Upper lobe of left lung (tissue), 6 donors: ENCODE data around the gene EVI5. TPM values are rescaled to one million over a fixed set of nuclear protein-coding genes. Genes with fewer than 3 reads are reported as not detected.
A peak's percentile ranks its signal among the peaks of the same experiment; 100 is the strongest.

Experiments used
- ATAC-seq, 2 donors: fragments of 200-7000 bp; cut with Tn5 transposase; one replicate each; pipeline ENCODE4 v1.9.1; 2022; ENCODE audit warnings: mild to moderate bottlenecking in 2 of 2, moderate library complexity in 2 of 2; ENCODE audit not compliant: low FRiP score in 2 of 2
- DNase-seq, 2 donors: peaks; one replicate each; pipeline ENCODE4 v3.0.0-alpha.2; 2019 to 2020
- H3K27ac ChIP-seq, 4 donors: fragments of 200-600 bp; sonication (generic); one replicate each; pipeline ENCODE4 v1.5.1; 2016 to 2019
- H3K27me3 ChIP-seq, 4 donors: fragments of 200-600 bp; sonication (generic); one replicate each; pipeline ENCODE4 v1.5.1; 2017 to 2019
- H3K36me3 ChIP-seq, 4 donors: fragments of 200-600 bp; sonication (generic); one replicate each; pipeline ENCODE4 v1.5.1; 2016 to 2019
- H3K4me1 ChIP-seq, 4 donors: fragments of 200-600 bp; sonication (generic); one replicate each; pipeline ENCODE4 v1.5.1; 2018 to 2019
- H3K4me3 ChIP-seq, 4 donors: fragments of 200-600 bp; sonication (generic); one replicate each; pipeline ENCODE4 v1.5.1; 2017 to 2019; ENCODE audit warnings: mild to moderate bottlenecking in 2 of 4, moderate library complexity in 1 of 4
- H3K9me3 ChIP-seq, 4 donors: fragments of 200-600 bp; sonication (generic); one replicate each; pipeline ENCODE4 v1.5.1; 2018 to 2019
- CTCF ChIP-seq, 6 experiments: fragments of 450-650 bp in 4 of 6; fragments of 200-600 bp in 2 of 6; sonication (generic) in 2 of 6; IDR thresholded peaks; one replicate each; pipeline ENCODE4 v1.5.1; 2016 to 2019; ENCODE audit warnings: antibody characterized with exemption in 6 of 6
- EP300 ChIP-seq, 4 donors: sonication (generic); formaldehyde crosslinking; IDR thresholded peaks; one replicate each; pipeline ENCODE4 v1.5.1; 2017; ENCODE audit warnings: antibody characterized with exemption in 4 of 4, control low read depth in 2 of 4
- POLR2A ChIP-seq, 4 donors: fragments of 450-650 bp; IDR thresholded peaks; one replicate each; pipeline ENCODE4 v1.5.1; 2016 to 2017; ENCODE audit warnings: antibody characterized with exemption in 4 of 4, mild to moderate bottlenecking in 2 of 4
- POLR2AphosphoS5 ChIP-seq, 2 donors: sonication (generic); formaldehyde crosslinking; IDR thresholded peaks; one replicate each; pipeline ENCODE4 v1.5.1; 2017; ENCODE audit warnings: antibody characterized with exemption in 2 of 2
- WGBS, 2 donors: methylation state at CpG; one replicate each; pipeline ENCODE4 v1.1.5; 2017 to 2018; 5-methylcytosine and 5-hydroxymethylcytosine counted together
- total RNA-seq, 6 donors: library from RNA; depleted of rRNA in 4 of 6; stranded (reverse); fragments of >200 nt in 4 of 6; gene quantifications; one replicate each; pipeline versions ENCODE4 v1.1.0 to v1.2.1, GENCODE V29; 2016 to 2021
- donor health status: DM: no; HTN: no; CAD: no; lungs with moderate emphysema.
- donor health status: DM: no; HTN: yes; CAD: no; lungs with severe emphysema.

EVI5 gene
- 10 to 100 TPM; 33.5 to 62.3 (median 39.6) TPM for total RNA-seq

- peaks cover 15 to 29% (median 23%) of the 10 kb centered on the region in 4 donors for H3K4me1 ChIP-seq
- peak; percentile 98 to 99 for ATAC-seq
- 0 to 2% methylated on average over 23 to 47 of the region's 94 CpGs for WGBS, 2 donors
Observed at GRCh38 chr1:92784639-92785500, at the start of gene EVI5. EVI5 (minus strand) TSS chr1:92785108; CDS start chr1:92736546, 48,562 bp downstream.

GRCh38 chr1:92834617-92835016 is 49.7 kb upstream of the EVI5 start:
- no peak for ATAC-seq
- H3K27me3 ChIP-seq: no peaks in the 10 kb centered on the region
- H3K4me3 ChIP-seq: peak overlapping the region in 1 of 4 donors; percentile 95
- H3K27ac ChIP-seq: peak overlapping the region in 1 of 4 donors; percentile 96
- TF ChIP-seq POLR2AphosphoS5 (IDR thresholded peaks at IDR 0.05): no peak
- TF ChIP-seq EP300 (IDR thresholded peaks at IDR 0.05): no peak
- no peak for TF ChIP-seq POLR2A (IDR thresholded peaks at IDR 0.05)
- no peak for TF ChIP-seq CTCF (IDR thresholded peaks at IDR 0.05)
- WGBS, 2 donors: 71 to 78% methylated on average over 5 of the region's 5 CpGs
- peaks cover 28 to 72% (median 33%) of the 10 kb centered on the region in 4 donors for H3K4me1 ChIP-seq
- no peaks in the 10 kb centered on the region for H3K9me3 ChIP-seq
- no peak for DNase-seq
- H3K36me3 ChIP-seq: peaks cover 24 to 65% (median 36%) of the 10 kb centered on the region in 4 donors

More at GRCh38 chr1:92784639-92785500, at the start of gene EVI5:
- Histone ChIP-seq H3K27ac (peak within 1 kb of the TSS; percentile 93 to 99 (median 96)), H3K4me3 (peak within 1 kb of the TSS; percentile 60 to 82 (median 70)), H3K36me3 (no peaks in the 10 kb centered on the region), H3K27me3 (no peaks in the 10 kb centered on the region), H3K9me3 (no peaks in the 10 kb centered on the region)
- TF ChIP-seq EP300 (IDR thresholded peaks at IDR 0.05): no peak
- TF ChIP-seq POLR2AphosphoS5 (IDR thresholded peaks at IDR 0.05): peak; percentile 84 to 86
- TF ChIP-seq CTCF (IDR thresholded peaks at IDR 0.05): peak in 2 of 6 experiments; percentile 9 to 15
- peak in 3 of 4 donors; percentile 73 to 96 (median 89) for TF ChIP-seq POLR2A (IDR thresholded peaks at IDR 0.05)
- peak; percentile 97 to 98 for DNase-seq

GRCh38 chr1:92833840-92834239 is 48.9 kb upstream of the EVI5 start:
- peak overlapping the region in 3 of 4 donors; percentile 0 to 96 (median 94) for H3K27ac ChIP-seq
- no peaks in the 10 kb centered on the region for H3K27me3 ChIP-seq
- peaks cover 23 to 66% (median 33%) of the 10 kb centered on the region in 4 donors for H3K4me1 ChIP-seq
- peak overlapping the region in 1 of 4 donors; percentile 95 for H3K4me3 ChIP-seq
- no peaks in the 10 kb centered on the region for H3K9me3 ChIP-seq
- DNase-seq (no peak), ATAC-seq (no peak)
- peaks cover 19 to 58% (median 32%) of the 10 kb centered on the region in 4 donors for H3K36me3 ChIP-seq
- 59 to 70% methylated on average over 5 of the region's 5 CpGs for WGBS, 2 donors
- TF ChIP-seq POLR2A (IDR thresholded peaks at IDR 0.05) (no peak), EP300 (IDR thresholded peaks at IDR 0.05) (no peak), POLR2AphosphoS5 (IDR thresholded peaks at IDR 0.05) (no peak), CTCF (IDR thresholded peaks at IDR 0.05) (no peak)

GRCh38 chr1:92832537-92833114 is 47.7 kb upstream of the EVI5 start:
- 0 to 1% methylated on average over 14 to 16 of the region's 19 CpGs for WGBS, 2 donors
- Histone ChIP-seq H3K27me3 (no peaks in the 10 kb centered on the region), H3K4me1 (peaks cover 23 to 55% (median 26%) of the 10 kb centered on the region in 4 donors), H3K4me3 (peak overlapping the region; percentile 84 to 95 (median 91)), H3K9me3 (no peaks in the 10 kb centered on the region), H3K27ac (peak overlapping the region; percentile 91 to 97 (median 95)), H3K36me3 (peaks cover 12 to 46% (median 24%) of the 10 kb centered on the region in 4 donors)
- DNase-seq (no peak), ATAC-seq (peak; percentile 3 to 4)
- TF ChIP-seq EP300 (IDR thresholded peaks at IDR 0.05) (no peak), POLR2A (IDR thresholded peaks at IDR 0.05) (no peak), CTCF (IDR thresholded peaks at IDR 0.05) (no peak), POLR2AphosphoS5 (IDR thresholded peaks at IDR 0.05) (no peak)
